CD8-positive, alpha-beta memory T cell (primary cell): ENCODE measurements around the gene PHF14. TPM values are rescaled to one million over a fixed set of nuclear protein-coding genes. Genes with fewer than 3 reads are reported as not detected.

Source experiments
- CTCF ChIA-PET: fragments of 350-600 bp; sonication (Branson Sonifier 250); formaldehyde crosslinking; loops from one replicate; lab custom pipeline; 2021; ENCODE audit warnings: antibody characterized with exemption; lab: Charles Lee
- POLR2A ChIA-PET: fragments of 350-600 bp; sonication (Branson Sonifier 250); formaldehyde crosslinking; loops from one replicate; lab custom pipeline; 2021; ENCODE audit warnings: antibody characterized with exemption; lab: Charles Lee
- DNase-seq, 5 donors: peaks; one replicate each; pipeline versions ENCODE4 v3.0.0 to v3.0.0-alpha.2; 2020 to 2022; ENCODE audit warnings: mixed read lengths in 1 of 5
- H3K27ac ChIP-seq: one replicate; pipeline ENCODE4 v1.7.0; 2013; ENCODE audit warnings: low read depth, mild to moderate bottlenecking, low read length, moderate library complexity
- H3K27me3 ChIP-seq: 2 replicates; pipeline ENCODE4 v1.7.0; 2013; ENCODE audit warnings: low read length, mild to moderate bottlenecking; ENCODE audit not compliant: insufficient read depth, poor library complexity, severe bottlenecking
- H3K36me3 ChIP-seq: 2 replicates; pipeline ENCODE4 v1.7.0; 2013; ENCODE audit warnings: mild to moderate bottlenecking, low read length, moderate library complexity; ENCODE audit not compliant: insufficient read depth
- H3K4me1 ChIP-seq: 2 replicates; pipeline ENCODE4 v1.7.0; 2013; ENCODE audit warnings: mild to moderate bottlenecking, low read length, moderate library complexity; ENCODE audit not compliant: insufficient read depth
- H3K4me3 ChIP-seq: 2 replicates; pipeline ENCODE4 v1.7.0; 2013; ENCODE audit warnings: mild to moderate bottlenecking, low read length
- H3K9me3 ChIP-seq: 2 replicates; pipeline ENCODE4 v1.7.0; 2013; ENCODE audit warnings: mild to moderate bottlenecking, low read length
- H3K27ac Mint-ChIP-seq, 8 donors: one replicate each; pipeline ENCODE4 v1.8.0; 2020 to 2021; ENCODE audit warnings: mixed read lengths in 8 of 8, mild to moderate bottlenecking in 6 of 8, inconsistent platforms in 3 of 8, moderate library complexity in 3 of 8
- H3K27me3 Mint-ChIP-seq, 2 donors: one replicate each; pipeline ENCODE4 v1.8.0; 2020 to 2021; ENCODE audit warnings: mixed read lengths in 2 of 2, mild to moderate bottlenecking in 1 of 2, moderate library complexity in 1 of 2
- H3K36me3 Mint-ChIP-seq, 3 donors: one replicate each; pipeline ENCODE4 v1.8.0; 2020 to 2021; ENCODE audit warnings: mixed read lengths in 3 of 3, inconsistent platforms in 1 of 3, mild to moderate bottlenecking in 1 of 3
- H3K4me1 Mint-ChIP-seq, 3 donors: one replicate each; pipeline ENCODE4 v1.8.0; 2020 to 2021; ENCODE audit warnings: mixed read lengths in 3 of 3, inconsistent platforms in 1 of 3, mild to moderate bottlenecking in 1 of 3
- H3K4me3 Mint-ChIP-seq, 7 donors: one replicate each; pipeline ENCODE4 v1.8.0; 2020 to 2021; ENCODE audit warnings: mixed read lengths in 7 of 7, mild to moderate bottlenecking in 6 of 7, moderate library complexity in 4 of 7, inconsistent platforms in 2 of 7
- H3K9me3 Mint-ChIP-seq, 5 donors: one replicate each; pipeline ENCODE4 v1.8.0; 2020 to 2022; ENCODE audit warnings: mixed read lengths in 5 of 5, mild to moderate bottlenecking in 3 of 5, moderate library complexity in 2 of 5, inconsistent platforms in 1 of 5
- polyA plus RNA-seq: library from polyadenylated mRNA; unstranded; fragments of 300-500 nt; fragmentation: Illumina TruSeq; gene quantifications from one replicate; pipeline ENCODE4 v1.2.3, GENCODE V29; 2021
- total RNA-seq, 2 experiments: library from RNA; stranded (reverse); gene quantifications; one replicate each; pipeline ENCODE4 v1.2.3, GENCODE V29; 2021

Gene PHF14
- total and polyA plus RNA-seq, 3 experiments from 2014 or later, result 12.7 to 38.7 (median 35.8) TPM

DNA sequence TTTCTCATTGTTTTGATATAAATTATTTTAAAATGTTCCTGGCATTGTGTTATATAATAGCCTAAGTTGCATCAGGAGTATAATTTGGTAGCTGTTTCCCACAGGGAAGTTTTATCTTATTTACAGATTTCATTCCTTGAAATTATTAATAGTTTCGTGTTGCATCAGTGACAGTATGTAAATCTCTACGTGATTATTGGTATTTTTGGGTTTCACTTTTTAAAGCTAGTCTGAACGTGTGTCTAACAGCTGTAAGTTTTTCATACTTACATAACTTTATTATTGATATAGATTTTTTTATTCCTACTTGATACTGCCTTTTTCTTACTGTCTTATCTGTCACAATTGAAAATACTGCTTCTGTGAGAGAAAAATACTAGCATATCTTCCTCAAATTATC, 167.9 kb downstream of the PHF14 start:
- no peaks in the 10 kb centered on the region for H3K9me3 Mint-ChIP-seq
- no peak for DNase-seq
- peaks cover 5 to 11% (median 6%) of the 10 kb centered on the region in 3 donors for H3K36me3 Mint-ChIP-seq
- no peaks in the 10 kb centered on the region for H3K27me3 Mint-ChIP-seq
- no peaks in the 10 kb centered on the region for H3K27me3 ChIP-seq
- no peak overlapping the region for H3K4me3 Mint-ChIP-seq
- H3K4me1 ChIP-seq, result no peaks in the 10 kb centered on the region
- H3K36me3 ChIP-seq, result no peaks in the 10 kb centered on the region
- CTCF ChIA-PET, result no interaction called here
- H3K4me1 Mint-ChIP-seq, result peaks cover 0 to 2% (median 0%) of the 10 kb centered on the region in 3 donors
- H3K4me3 ChIP-seq, result no peak overlapping the region
- no peak overlapping the region for H3K27ac Mint-ChIP-seq
- POLR2A ChIA-PET, result no interaction called here
- H3K27ac ChIP-seq, result no peak overlapping the region
- H3K9me3 ChIP-seq, result no peaks in the 10 kb centered on the region

DNA sequence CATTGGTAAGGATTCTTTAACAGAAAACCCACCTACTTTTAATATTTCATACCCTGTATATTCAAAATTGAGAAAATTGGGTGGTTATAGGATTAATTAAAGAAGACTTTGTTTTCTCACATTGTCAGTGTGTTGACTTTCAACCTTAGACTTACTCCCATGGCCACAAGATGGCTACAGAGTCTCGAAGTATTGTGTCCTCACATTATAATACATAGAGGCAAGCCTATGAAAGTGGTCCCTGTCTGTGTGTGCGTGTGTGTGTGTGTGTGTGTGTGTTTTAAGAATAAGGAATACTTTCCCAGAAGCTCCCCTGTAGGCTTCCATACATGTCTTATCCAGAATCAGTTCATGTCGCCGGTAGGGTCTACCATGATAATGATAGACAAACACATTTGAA, 180.0 kb downstream of the PHF14 start:
- H3K36me3 Mint-ChIP-seq, result peaks cover 0 to 4% (median 3%) of the 10 kb centered on the region in 3 donors
- no peaks in the 10 kb centered on the region for H3K9me3 Mint-ChIP-seq
- Histone ChIP-seq H3K9me3 (no peaks in the 10 kb centered on the region), H3K4me3 (no peak overlapping the region), H3K36me3 (no peaks in the 10 kb centered on the region), H3K27me3 (no peaks in the 10 kb centered on the region), H3K27ac (no peak overlapping the region), H3K4me1 (no peaks in the 10 kb centered on the region)
- H3K4me1 Mint-ChIP-seq, result peaks cover 0 to 4% (median 0%) of the 10 kb centered on the region in 3 donors
- ChIA-PET CTCF (no interaction called here), POLR2A (no interaction called here)
- DNase-seq, result no peak
- H3K27me3 Mint-ChIP-seq, result no peaks in the 10 kb centered on the region
- no peak overlapping the region for H3K4me3 Mint-ChIP-seq
- H3K27ac Mint-ChIP-seq, result no peak overlapping the region

DNA sequence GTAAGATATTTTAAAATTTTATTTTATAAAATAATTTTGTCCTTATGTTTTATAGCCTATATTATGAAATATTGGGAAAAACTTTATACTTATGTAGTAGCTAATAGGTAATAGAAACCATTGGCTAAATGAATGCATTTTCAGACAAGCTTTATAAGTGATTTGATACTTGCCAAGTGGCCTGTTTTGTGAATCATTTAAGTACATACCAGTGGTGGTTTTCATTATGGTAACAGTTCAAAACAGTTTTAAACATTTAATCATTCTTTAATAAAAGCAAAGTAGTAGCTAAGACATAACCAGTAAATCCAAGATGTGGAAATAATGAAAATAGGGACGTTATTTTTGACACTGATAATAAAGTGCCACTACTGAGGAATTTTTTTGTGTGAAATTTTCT, 182.2 kb downstream of the PHF14 start:
- CTCF ChIA-PET, result no interaction called here
- POLR2A ChIA-PET, result no interaction called here
- Histone ChIP-seq H3K36me3 (no peaks in the 10 kb centered on the region), H3K4me1 (no peaks in the 10 kb centered on the region), H3K9me3 (no peaks in the 10 kb centered on the region), H3K27me3 (no peaks in the 10 kb centered on the region), H3K27ac (no peak overlapping the region), H3K4me3 (no peak overlapping the region)
- H3K27me3 Mint-ChIP-seq, result no peaks in the 10 kb centered on the region
- H3K4me3 Mint-ChIP-seq, result no peak overlapping the region
- H3K27ac Mint-ChIP-seq, result no peak overlapping the region
- H3K36me3 Mint-ChIP-seq, result peaks cover 0 to 5% (median 0%) of the 10 kb centered on the region in 3 donors
- no peak for DNase-seq
- no peaks in the 10 kb centered on the region for H3K9me3 Mint-ChIP-seq
- H3K4me1 Mint-ChIP-seq, result peaks cover 0 to 4% (median 0%) of the 10 kb centered on the region in 3 donors

DNA sequence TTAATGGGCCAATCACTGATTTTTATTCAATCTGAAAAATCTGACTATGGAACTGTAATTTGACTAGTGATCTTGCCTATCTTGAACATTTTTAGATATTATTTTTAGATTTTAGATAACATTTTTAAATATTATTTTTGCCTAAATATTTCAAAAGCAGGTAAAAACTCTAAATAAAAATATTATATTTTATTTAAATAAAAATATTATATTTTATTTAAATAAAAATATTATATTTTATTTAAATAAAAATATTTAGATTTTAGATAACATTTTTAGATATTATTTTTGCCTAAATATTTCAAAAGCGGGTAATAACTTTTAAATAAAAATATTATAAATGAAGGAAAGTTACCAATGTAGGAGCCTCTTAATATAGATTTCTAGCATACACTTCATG, 187.8 kb downstream of the PHF14 start:
- no peak overlapping the region for H3K27ac Mint-ChIP-seq
- no peak for DNase-seq
- no peak overlapping the region for H3K4me3 Mint-ChIP-seq
- Histone ChIP-seq H3K4me3 (no peak overlapping the region), H3K9me3 (no peaks in the 10 kb centered on the region), H3K36me3 (no peaks in the 10 kb centered on the region), H3K27ac (no peak overlapping the region), H3K4me1 (no peaks in the 10 kb centered on the region), H3K27me3 (no peaks in the 10 kb centered on the region)
- H3K27me3 Mint-ChIP-seq, result no peaks in the 10 kb centered on the region
- ChIA-PET CTCF (no interaction called here), POLR2A (no interaction called here)
- no peaks in the 10 kb centered on the region for H3K9me3 Mint-ChIP-seq
- peaks cover 0 to 4% (median 0%) of the 10 kb centered on the region in 3 donors for H3K4me1 Mint-ChIP-seq
- H3K36me3 Mint-ChIP-seq, result peaks cover 0 to 8% (median 7%) of the 10 kb centered on the region in 3 donors

DNA sequence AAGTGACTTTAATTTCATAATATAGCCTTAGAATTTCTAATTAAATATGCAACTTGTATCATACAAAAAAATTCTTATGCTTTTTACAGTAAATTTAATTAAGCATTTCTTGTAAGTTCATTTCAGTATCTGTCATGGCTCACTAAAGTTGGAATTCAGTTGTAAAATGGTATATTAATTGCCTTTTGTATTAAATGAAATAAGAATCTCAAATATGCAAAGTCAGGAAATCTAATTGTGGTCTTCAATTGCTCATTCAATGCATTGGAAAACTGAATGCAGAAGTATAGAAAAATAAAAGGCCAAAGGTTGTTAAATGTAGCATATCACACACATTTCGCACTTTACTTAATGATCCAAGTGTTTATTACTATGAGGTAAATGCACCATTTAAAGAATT, 189.5 kb downstream of the PHF14 start:
- Histone ChIP-seq H3K27ac (no peak overlapping the region), H3K27me3 (no peaks in the 10 kb centered on the region), H3K36me3 (no peaks in the 10 kb centered on the region), H3K4me1 (no peaks in the 10 kb centered on the region), H3K9me3 (no peaks in the 10 kb centered on the region), H3K4me3 (no peak overlapping the region)
- Mint-ChIP-seq H3K36me3 (peaks cover 0 to 8% (median 5%) of the 10 kb centered on the region in 3 donors), H3K27me3 (no peaks in the 10 kb centered on the region), H3K4me1 (no peaks in the 10 kb centered on the region), H3K4me3 (no peak overlapping the region), H3K9me3 (no peaks in the 10 kb centered on the region), H3K27ac (no peak overlapping the region)
- POLR2A ChIA-PET, result no interaction called here
- DNase-seq, result no peak
- CTCF ChIA-PET, result no interaction called here

DNA sequence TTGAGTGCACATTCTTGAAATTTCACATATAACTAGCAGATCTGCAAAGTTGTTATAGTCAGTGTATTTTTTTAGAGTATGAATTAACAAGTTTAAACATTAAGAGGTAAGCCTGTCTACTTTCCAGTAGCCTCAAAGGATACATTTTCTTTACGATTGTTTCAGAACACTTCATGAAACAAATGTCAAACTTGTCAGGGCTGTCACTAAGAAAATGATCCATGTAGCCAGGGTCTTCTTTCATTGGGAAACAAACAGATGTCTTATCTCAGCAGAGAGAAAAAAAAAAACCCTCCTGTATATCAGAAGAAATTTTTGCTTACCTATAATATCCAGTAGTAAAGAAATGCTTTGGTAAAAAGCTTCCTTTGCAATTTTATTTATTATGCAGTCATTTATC, 192.4 kb downstream of the PHF14 start:
- CTCF ChIA-PET, result no interaction called here
- POLR2A ChIA-PET, result no interaction called here
- Mint-ChIP-seq H3K4me1 (no peaks in the 10 kb centered on the region), H3K36me3 (peaks cover 0 to 10% (median 0%) of the 10 kb centered on the region in 3 donors), H3K27ac (no peak overlapping the region), H3K9me3 (no peaks in the 10 kb centered on the region), H3K27me3 (no peaks in the 10 kb centered on the region), H3K4me3 (no peak overlapping the region)
- DNase-seq, result no peak
- Histone ChIP-seq H3K4me1 (no peaks in the 10 kb centered on the region), H3K9me3 (no peaks in the 10 kb centered on the region), H3K4me3 (no peak overlapping the region), H3K27ac (no peak overlapping the region), H3K36me3 (no peaks in the 10 kb centered on the region), H3K27me3 (no peaks in the 10 kb centered on the region)

DNA sequence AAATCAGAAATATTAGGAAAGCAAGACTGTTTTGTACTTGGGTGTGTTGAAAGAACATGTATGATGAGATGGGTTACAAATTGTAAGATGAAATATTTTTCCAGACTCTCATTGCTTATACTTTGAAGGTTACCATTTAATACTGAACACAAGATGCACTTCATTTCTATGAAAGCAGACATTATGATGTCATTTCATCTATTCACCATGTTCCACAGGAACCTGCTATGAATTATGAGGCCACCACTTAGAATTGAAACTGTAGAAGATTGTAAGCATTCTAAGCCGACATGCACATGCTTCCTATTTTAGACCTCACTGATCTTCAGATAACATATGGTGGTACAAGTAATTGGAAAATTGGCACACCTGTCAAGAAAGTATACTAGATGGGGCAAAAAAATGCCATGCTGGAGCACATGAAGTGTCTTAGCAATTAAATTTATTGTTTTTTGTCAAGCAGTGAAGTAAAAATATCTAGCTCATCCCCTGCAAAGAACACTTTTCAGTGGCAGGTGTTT, 195.0 kb downstream of the PHF14 start:
- H3K4me3 Mint-ChIP-seq, result no peak overlapping the region
- no peaks in the 10 kb centered on the region for H3K9me3 ChIP-seq
- H3K4me1 ChIP-seq, result no peaks in the 10 kb centered on the region

DNA sequence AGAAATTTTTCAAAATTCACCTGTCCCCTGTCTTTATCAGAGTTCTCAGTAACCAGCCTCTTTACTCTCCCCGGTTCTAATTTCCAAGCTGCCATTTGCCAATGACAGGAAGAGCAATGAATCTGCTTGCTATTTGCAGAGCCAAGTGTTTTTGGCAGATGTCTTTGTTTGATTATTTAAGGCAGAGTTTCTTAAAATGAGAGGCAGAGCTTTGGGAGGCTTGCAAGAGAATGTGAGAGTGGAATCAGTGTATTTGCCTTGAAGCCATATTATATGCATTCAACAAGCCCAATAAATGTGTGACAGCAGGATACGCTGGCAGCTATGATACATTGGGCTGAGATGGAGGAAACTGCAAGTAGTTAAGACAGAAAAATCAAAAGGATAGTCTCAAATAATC, 196.5 kb downstream of the PHF14 start:
- Histone ChIP-seq H3K9me3 (no peaks in the 10 kb centered on the region), H3K27me3 (no peaks in the 10 kb centered on the region), H3K4me1 (no peaks in the 10 kb centered on the region), H3K36me3 (no peaks in the 10 kb centered on the region), H3K4me3 (no peak overlapping the region), H3K27ac (no peak overlapping the region)
- ChIA-PET CTCF (no interaction called here), POLR2A (no interaction called here)
- H3K4me1 Mint-ChIP-seq, result no peaks in the 10 kb centered on the region
- H3K4me3 Mint-ChIP-seq, result no peak overlapping the region
- no peaks in the 10 kb centered on the region for H3K9me3 Mint-ChIP-seq
- H3K27ac Mint-ChIP-seq, result no peak overlapping the region
- no peak for DNase-seq
- H3K36me3 Mint-ChIP-seq, result peaks cover 0 to 4% (median 0%) of the 10 kb centered on the region in 3 donors
- H3K27me3 Mint-ChIP-seq, result no peaks in the 10 kb centered on the region

More for the DNA sequence above, 195.0 kb downstream of the PHF14 start:
- ChIA-PET POLR2A (no interaction called here), CTCF (no interaction called here)
- H3K27me3 Mint-ChIP-seq, result no peaks in the 10 kb centered on the region
- H3K36me3 Mint-ChIP-seq, result peaks cover 0 to 9% (median 0%) of the 10 kb centered on the region in 3 donors
- Histone ChIP-seq H3K36me3 (no peaks in the 10 kb centered on the region), H3K4me3 (no peak overlapping the region), H3K27ac (no peak overlapping the region), H3K27me3 (no peaks in the 10 kb centered on the region)
- no peak for DNase-seq
- no peaks in the 10 kb centered on the region for H3K4me1 Mint-ChIP-seq
- H3K27ac Mint-ChIP-seq, result no peak overlapping the region
- no peaks in the 10 kb centered on the region for H3K9me3 Mint-ChIP-seq
